Right lobe of liver (tissue), 6 donors: ENCODE measurements around the gene ZFYVE16. TPM values are rescaled to one million over a fixed set of nuclear protein-coding genes. Genes with fewer than 3 reads are reported as not detected.
A peak's percentile ranks its signal among the peaks of the same experiment; 100 is the strongest.

ENCODE experiments used
- ATAC-seq, 4 donors: fragments of 200-7000 bp; cut with Tn5 transposase; one replicate each; pipeline ENCODE4 v1.9.1; 2020; ENCODE audit warnings: mild to moderate bottlenecking in 4 of 4, moderate library complexity in 4 of 4
- DNase-seq, 3 donors: peaks; one replicate each; pipeline ENCODE4 v3.0.0-alpha.2; 2020
- H3K27ac ChIP-seq, 3 donors: fragments of 200-600 bp; one replicate each; pipeline ENCODE4 v1.8.0; 2022
- H3K27me3 ChIP-seq, 2 donors: fragments of 200-600 bp; one replicate each; pipeline ENCODE4 v1.8.0; 2022
- H3K36me3 ChIP-seq, 4 donors: fragments of 200-600 bp; sonication (generic) in 1 of 4; one replicate each; pipeline versions ENCODE4 v1.5.1 to v1.8.0; 2017 to 2022; ENCODE audit warnings: control low read depth in 1 of 4
- H3K4me1 ChIP-seq, 4 donors: fragments of 200-600 bp; sonication (generic) in 1 of 4; one replicate each; pipeline versions ENCODE4 v1.5.1 to v1.8.0; 2017 to 2022; ENCODE audit warnings: control low read depth in 1 of 4
- H3K4me3 ChIP-seq, 3 donors: fragments of 200-600 bp; one replicate each; pipeline ENCODE4 v1.8.0; 2022
- H3K9me3 ChIP-seq, 4 donors: fragments of 200-600 bp; sonication (generic) in 1 of 4; one replicate each; pipeline versions ENCODE4 v1.5.1 to v1.8.0; 2017 to 2022; ENCODE audit warnings: control low read depth in 1 of 4
- CTCF ChIP-seq, 4 donors: fragments of 200-600 bp in 3 of 4; fragments of 450-650 bp in 1 of 4; IDR thresholded peaks; one replicate each; pipeline versions ENCODE4 v1.5.1 to v1.8.0; 2016 to 2022; ENCODE audit warnings: antibody characterized with exemption in 4 of 4, mild to moderate bottlenecking in 2 of 4
- POLR2A ChIP-seq: fragments of 450-650 bp; IDR thresholded peaks from one replicate; pipeline ENCODE4 v1.6.1; 2017; ENCODE audit warnings: antibody characterized with exemption, mild to moderate bottlenecking
- WGBS: methylation state at CpG from one replicate; pipeline ENCODE4 v1.1.6; 2018; ENCODE audit warnings: low coverage, low lambda C conversion rate; ENCODE audit not compliant: insufficient coverage; ENCODE audit errors: missing lambda C conversion rate; 5-methylcytosine and 5-hydroxymethylcytosine counted together
- intact Hi-C, 2 donors: fragments of 100-400 bp; cut with DNase I; formaldehyde crosslinking; loops; one replicate each; pipeline versions ENCODE4 v1.11.2 to v1.14.1; 2022
- long read RNA-seq: library from polyadenylated mRNA; unstranded; transcript quantifications from one replicate; pipeline ENCODE4 v2.0.0, GENCODE V29; 2019
- total RNA-seq, 6 experiments: library from RNA; depleted of rRNA in 2 of 6; stranded (reverse); fragments of >200 nt in 2 of 6; fragmentation: NEBNext Ultra II Directional in 3 of 6; extraction: Animal tissue kit (Norgen Biotek cat#: 25700) in 3 of 6; gene quantifications; one replicate each; pipeline versions ENCODE4 v1.1.0 to v1.2.4, GENCODE V29; 2016 to 2023
- donor health status: DM: no; HTN: yes; CAD: no.
- donor health status: DM: no; HTN: no; CAD: no.
- donor health status: DM: no; HTN: no; CAD: no.
- donor health status: DM: no; HTN: yes; CAD: no.
- donor health status: DM: no; HTN: yes; CAD: no.

The ZFYVE16 gene
- 10 to 100 TPM in 5 of 6 experiments, 1 to 10 TPM in 1; 9.3 to 23.1 (median 14.0) TPM for total RNA-seq
- long read RNA-seq, partial matches to known transcripts = 1 of 2 reads
- long read RNA-seq, other reads (novel, unspliced or antisense) = 1 of 2 reads

DNA sequence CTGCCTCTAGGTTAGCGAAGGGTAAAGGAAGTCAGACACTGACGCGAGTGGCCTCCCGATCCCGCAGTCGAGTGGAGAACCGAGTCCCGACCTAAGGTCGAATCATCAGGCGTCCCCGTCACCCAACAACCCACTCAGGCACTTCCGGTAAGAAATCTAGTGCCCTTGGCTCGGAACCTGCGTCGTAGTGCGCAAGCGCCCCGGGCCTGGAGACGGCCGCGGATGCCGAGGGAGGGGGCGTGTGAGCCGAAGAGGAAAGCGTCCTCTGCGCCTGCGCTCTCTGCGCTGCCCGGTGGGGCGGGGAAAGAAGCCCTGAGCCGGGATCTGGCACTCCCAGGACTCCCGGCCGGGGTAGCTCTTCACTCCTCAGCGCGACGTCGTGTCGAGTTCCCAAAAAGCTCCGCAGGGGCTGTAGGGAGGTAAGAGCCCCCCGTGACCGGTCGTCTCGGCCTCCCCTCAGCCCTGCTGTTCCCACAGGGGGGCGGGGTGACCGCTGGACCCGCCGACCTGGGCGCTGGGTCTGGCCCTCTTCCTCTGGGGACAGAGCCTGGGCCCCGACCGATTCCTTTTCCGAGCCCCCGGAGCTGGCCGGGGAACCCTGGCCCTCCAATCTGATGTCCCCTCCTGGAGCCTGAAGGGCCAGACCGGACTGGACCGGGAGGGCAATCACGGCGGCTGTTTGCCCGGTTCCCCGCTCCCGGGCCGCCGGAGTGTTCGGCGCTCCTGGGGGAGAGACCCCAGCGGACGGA is at the start of gene ZFYVE16:
Gene ZFYVE16 (plus strand): TSS at position 330 of the 749 bp plus-strand sequence. CDS start 26,084 bp downstream, outside the sequence.
- ATAC-seq = peak; percentile 92 to 96 (median 94)
- peak; percentile 99 for DNase-seq

DNA sequence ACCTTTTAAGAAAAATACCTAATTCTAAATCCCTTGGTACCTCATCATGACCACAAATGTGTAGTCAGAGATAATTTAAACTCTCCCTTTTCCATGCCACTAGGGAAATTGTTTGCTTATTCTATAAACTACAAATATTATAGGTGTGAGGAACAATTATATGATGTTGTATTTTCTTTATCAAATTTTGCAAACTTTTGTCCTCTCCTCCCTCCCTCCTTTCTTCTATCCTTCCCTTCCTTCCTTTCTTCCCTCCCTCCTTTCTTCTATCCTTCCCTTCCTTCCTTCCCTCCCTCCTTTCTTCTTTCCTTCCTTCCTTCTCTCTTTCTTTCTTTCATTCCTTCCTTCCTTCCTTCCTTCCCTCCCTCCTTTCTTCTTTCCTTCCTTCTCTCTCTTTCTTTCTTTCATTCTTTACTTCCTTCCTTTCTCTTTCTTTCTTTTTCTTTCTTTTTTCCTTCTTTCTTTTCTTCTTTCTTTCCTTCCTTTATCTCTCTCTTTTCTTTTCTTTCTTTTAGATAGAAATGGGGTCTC is 46.9 kb upstream of the ZFYVE16 start:
- no peak overlapping the region for H3K4me3 ChIP-seq
- no peaks in the 10 kb centered on the region for H3K9me3 ChIP-seq
- H3K36me3 ChIP-seq = no peaks in the 10 kb centered on the region
- ATAC-seq (no peak), DNase-seq (no peak)
- no peak overlapping the region for H3K27ac ChIP-seq
- no peaks in the 10 kb centered on the region for H3K27me3 ChIP-seq
- intact Hi-C loops = no loop called here
- H3K4me1 ChIP-seq = no peaks in the 10 kb centered on the region
- TF ChIP-seq CTCF (IDR thresholded peaks at IDR 0.05) (no peak), POLR2A (no peak)

More for the DNA sequence above, at the start of gene ZFYVE16:
- Histone ChIP-seq H3K36me3 (no peaks in the 10 kb centered on the region), H3K9me3 (no peaks in the 10 kb centered on the region), H3K4me3 (peak within 1 kb of the TSS; percentile 69 to 87 (median 81)), H3K4me1 (peaks cover 0 to 31% (median 7%) of the 10 kb centered on the region in 4 donors), H3K27me3 (no peaks in the 10 kb centered on the region), H3K27ac (peak within 1 kb of the TSS; percentile 93 to 95 (median 94))
- TF ChIP-seq POLR2A = peak; percentile 96
- peak in 3 of 4 donors; percentile 18 to 47 (median 28) for TF ChIP-seq CTCF (IDR thresholded peaks at IDR 0.05)
- intact Hi-C loops = no loop called here
- WGBS = 0% methylated on average over 13 of the region's 66 CpGs

DNA sequence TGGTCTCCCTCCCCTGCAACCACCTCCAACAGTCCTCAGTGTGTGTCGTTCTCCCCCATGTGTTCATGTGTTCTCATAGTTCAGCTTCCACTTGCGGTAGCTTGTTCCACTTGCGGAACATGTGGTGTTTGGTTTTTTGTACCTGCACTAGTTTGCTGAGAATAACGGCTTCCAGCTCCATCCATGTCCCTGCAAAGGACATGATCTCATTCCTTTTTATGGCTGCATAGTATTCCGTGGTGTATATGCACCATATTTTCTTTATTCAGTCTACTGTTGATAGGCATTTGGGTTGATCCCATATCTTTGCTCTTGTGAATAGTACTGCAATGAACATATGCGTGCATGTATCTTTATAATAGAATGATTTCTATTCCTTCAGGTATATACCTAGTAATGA is 43.0 kb upstream of the ZFYVE16 start:
- Histone ChIP-seq H3K4me1 (no peaks in the 10 kb centered on the region), H3K27ac (no peak overlapping the region), H3K9me3 (no peaks in the 10 kb centered on the region), H3K36me3 (no peaks in the 10 kb centered on the region), H3K27me3 (no peaks in the 10 kb centered on the region), H3K4me3 (no peak overlapping the region)
- ATAC-seq (no peak), DNase-seq (no peak)
- 88% methylated on average over 6 of the region's 6 CpGs for WGBS
- intact Hi-C loops = no loop called here
- TF ChIP-seq POLR2A (no peak), CTCF (IDR thresholded peaks at IDR 0.05) (no peak)

DNA sequence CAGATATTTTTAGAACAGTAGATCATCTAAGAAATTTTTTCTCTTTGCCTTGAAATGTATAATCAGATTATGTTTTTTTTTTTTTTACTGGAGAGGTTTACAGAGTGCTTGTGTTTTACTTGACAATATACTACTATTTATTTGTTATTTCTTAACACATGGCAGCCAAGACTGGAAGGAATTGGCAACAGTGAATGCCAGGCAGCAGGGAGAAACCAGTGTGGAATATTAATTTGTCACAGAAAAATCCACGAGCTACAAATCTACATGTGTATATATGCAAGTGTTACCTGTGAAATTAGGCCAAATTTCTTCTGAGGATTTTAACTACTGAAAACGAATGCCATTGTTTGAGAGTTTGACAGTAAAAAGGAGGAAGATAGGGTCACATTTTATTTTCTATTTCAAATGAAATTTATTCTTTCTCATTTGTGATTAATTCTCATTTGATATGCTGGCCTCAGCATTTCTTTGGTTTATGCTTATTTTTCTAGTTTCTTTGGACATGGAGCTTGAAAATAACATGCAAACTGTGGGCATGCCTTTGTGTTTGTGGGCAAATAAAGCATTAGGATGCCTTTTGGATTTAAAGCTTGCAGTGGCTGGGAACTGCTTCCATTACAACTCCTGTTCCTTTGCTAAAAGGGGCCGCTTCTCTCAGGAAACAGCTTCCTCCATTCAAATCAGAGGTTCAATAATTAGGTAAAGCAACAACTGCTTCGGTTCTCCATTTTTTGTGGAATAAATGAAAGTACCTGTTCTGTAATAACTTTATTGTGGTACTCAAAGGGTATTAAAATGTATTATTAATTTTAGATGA is 39.0 kb upstream of the ZFYVE16 start:
- 73% methylated on average over 4 of the region's 4 CpGs for WGBS
- H3K4me3 ChIP-seq = no peak overlapping the region

More for the DNA sequence above, 39.0 kb upstream of the ZFYVE16 start:
- no peaks in the 10 kb centered on the region for H3K36me3 ChIP-seq
- TF ChIP-seq POLR2A (no peak), CTCF (IDR thresholded peaks at IDR 0.05) (no peak)
- no peaks in the 10 kb centered on the region for H3K27me3 ChIP-seq
- DNase-seq = no peak
- H3K9me3 ChIP-seq = no peaks in the 10 kb centered on the region
- H3K27ac ChIP-seq = no peak overlapping the region
- ATAC-seq = no peak
- intact Hi-C loops = no loop called here
- H3K4me1 ChIP-seq = peaks cover 0 to 4% (median 0%) of the 10 kb centered on the region in 4 donors
